Activated T-cell treated with anti-CD3 and anti-CD28 coated beads, Interleukin-2, amount 50 U/mL, for 72 hours (primary cell): ENCODE measurements around the gene EOLA1. TPM values are rescaled to one million over a fixed set of nuclear protein-coding genes. Genes with fewer than 3 reads are reported as not detected.
"Not testable (repeated sequence)": the region's sequence is repeated elsewhere in the genome, so short reads cannot be mapped to it uniquely, and the experiment has no call there.

ENCODE experiments used
- ATAC-seq, 2 donors: fragments of 150-1000 bp; cut with Tn5 transposase; replicated peaks in 1 of 2; 2 replicates each; pipeline ENCODE4 v1.10.0; 2021; ENCODE audit warnings: moderate library complexity in 2 of 2, mild to moderate bottlenecking in 1 of 2
- DNase-seq, 2 donors: peaks; one replicate each; pipeline ENCODE4 v3.0.0; 2021 to 2022; ENCODE audit warnings: mixed read lengths in 1 of 2
- H3K27ac Mint-ChIP-seq: one replicate; pipeline ENCODE4 v1.8.0; 2022; ENCODE audit warnings: mild to moderate bottlenecking, moderate library complexity, mixed read lengths
- H3K27me3 Mint-ChIP-seq: one replicate; pipeline ENCODE4 v1.8.0; 2022; ENCODE audit warnings: low read depth, mixed read lengths
- H3K36me3 Mint-ChIP-seq, 2 donors: one replicate each; pipeline ENCODE4 v1.8.0; 2022; ENCODE audit warnings: mixed read lengths in 2 of 2, mild to moderate bottlenecking in 1 of 2; ENCODE audit not compliant: insufficient read depth in 2 of 2
- H3K4me1 Mint-ChIP-seq: one replicate; pipeline ENCODE4 v1.8.0; 2022; ENCODE audit warnings: low read depth, mixed read lengths
- H3K4me3 Mint-ChIP-seq, 2 donors: one replicate each; pipeline ENCODE4 v1.8.0; 2022; ENCODE audit warnings: mild to moderate bottlenecking in 2 of 2, mixed read lengths in 2 of 2, moderate library complexity in 2 of 2
- H3K9me3 Mint-ChIP-seq, 2 donors: one replicate each; pipeline ENCODE4 v1.8.0; 2022; ENCODE audit warnings: mixed read lengths in 2 of 2
- total RNA-seq, 2 donors: library from RNA; stranded (reverse); gene quantifications; one replicate each; pipeline ENCODE4 v1.2.3, GENCODE V29; 2022

Gene EOLA1
- 10 to 100 TPM; 26.7 to 28.1 TPM for total RNA-seq

- no peaks in the 10 kb centered on the region for H3K9me3 Mint-ChIP-seq
- peak; percentile 83 to 84 for ATAC-seq
- peaks cover 1 to 2% of the 10 kb centered on the region in 2 donors for H3K36me3 Mint-ChIP-seq
- peaks cover 6% of the 10 kb centered on the region for H3K4me1 Mint-ChIP-seq
- H3K4me3 Mint-ChIP-seq: peak within 1 kb of the TSS; percentile 95 to 96
- peaks cover 4% of the 10 kb centered on the region for H3K27me3 Mint-ChIP-seq
- peak within 1 kb of the TSS; percentile 91 for H3K27ac Mint-ChIP-seq
- DNase-seq: peak; percentile 86 to 89
These were observed at the start of gene EOLA1 for GRCh38 chrX:149540621-149541520. Gene EOLA1 (plus strand): TSS chrX:149541012. CDS start chrX:149545631, 4,619 bp downstream.

GRCh38 chrX:149491812-149492211 is 49.0 kb upstream of the EOLA1 start:
- Mint-ChIP-seq H3K9me3 (no peaks in the 10 kb centered on the region), H3K4me3 (no peak overlapping the region), H3K36me3 (peaks cover 4 to 11% of the 10 kb centered on the region in 2 donors), H3K27me3 (peaks cover 12% of the 10 kb centered on the region), H3K27ac (no peak overlapping the region), H3K4me1 (peaks cover 4% of the 10 kb centered on the region)
- ATAC-seq (no peak), DNase-seq (no peak)

- DNase-seq (no peak), ATAC-seq (no peak)
- no peak overlapping the region for H3K4me3 Mint-ChIP-seq
- H3K9me3 Mint-ChIP-seq: no peaks in the 10 kb centered on the region
- H3K4me1 Mint-ChIP-seq: peaks cover 4% of the 10 kb centered on the region
- H3K27me3 Mint-ChIP-seq: peaks cover 18% of the 10 kb centered on the region
- no peak overlapping the region for H3K27ac Mint-ChIP-seq
- peaks cover 5 to 9% of the 10 kb centered on the region in 2 donors for H3K36me3 Mint-ChIP-seq
These were observed 46.9 kb upstream of the EOLA1 start for GRCh38 chrX:149493567-149494562.

- H3K9me3 Mint-ChIP-seq: no peaks in the 10 kb centered on the region
- peaks cover 5 to 11% of the 10 kb centered on the region in 2 donors for H3K36me3 Mint-ChIP-seq
- no peak for ATAC-seq
- H3K4me3 Mint-ChIP-seq: no peak overlapping the region
- DNase-seq: no peak
- H3K27ac Mint-ChIP-seq: no peak overlapping the region
- H3K27me3 Mint-ChIP-seq: peaks cover 18% of the 10 kb centered on the region
- peaks cover 8% of the 10 kb centered on the region for H3K4me1 Mint-ChIP-seq
These were observed 45.8 kb upstream of the EOLA1 start for GRCh38 chrX:149494844-149495565.

- Mint-ChIP-seq H3K4me3 (no peak overlapping the region), H3K27ac (no peak overlapping the region)
These were observed 45.2 kb upstream of the EOLA1 start for GRCh38 chrX:149495573-149496071.

GRCh38 chrX:149497054-149497453 is 43.8 kb upstream of the EOLA1 start:
- H3K9me3 Mint-ChIP-seq: no peaks in the 10 kb centered on the region
- H3K4me1 Mint-ChIP-seq: peaks cover 28% of the 10 kb centered on the region
- no peak overlapping the region for H3K27ac Mint-ChIP-seq
- peaks cover 11% of the 10 kb centered on the region for H3K27me3 Mint-ChIP-seq
- peaks cover 7 to 8% of the 10 kb centered on the region in 2 donors for H3K36me3 Mint-ChIP-seq
- H3K4me3 Mint-ChIP-seq: no peak overlapping the region
- DNase-seq: no peak
- no peak for ATAC-seq

More at GRCh38 chrX:149495573-149496071, 45.2 kb upstream of the EOLA1 start:
- ATAC-seq (no peak), DNase-seq (no peak)
- peaks cover 13% of the 10 kb centered on the region for H3K27me3 Mint-ChIP-seq
- H3K9me3 Mint-ChIP-seq: no peaks in the 10 kb centered on the region
- peaks cover 14% of the 10 kb centered on the region for H3K4me1 Mint-ChIP-seq
- peaks cover 5 to 8% of the 10 kb centered on the region in 2 donors for H3K36me3 Mint-ChIP-seq

DNA sequence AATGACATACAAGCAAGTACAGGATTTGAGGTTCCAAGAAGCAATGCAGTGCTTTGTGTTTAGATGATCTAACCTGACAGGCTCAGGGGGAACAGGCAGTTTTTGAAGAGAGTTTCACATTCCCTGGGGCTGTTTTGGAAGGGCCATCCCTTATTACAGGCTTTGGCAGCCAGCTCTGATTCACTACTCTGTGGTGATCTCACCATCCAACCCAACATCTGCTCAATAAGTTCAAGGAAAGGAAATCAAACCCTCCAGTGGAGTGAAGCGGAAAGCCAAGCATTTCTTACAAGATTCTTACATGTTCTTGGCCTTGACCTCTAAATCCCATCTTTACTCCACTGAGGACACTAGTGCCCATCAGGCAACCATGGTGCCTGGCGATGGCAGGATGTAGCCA is 43.2 kb upstream of the EOLA1 start:
- peaks cover 11% of the 10 kb centered on the region for H3K27me3 Mint-ChIP-seq
- ATAC-seq (no peak), DNase-seq (no peak)
- no peaks in the 10 kb centered on the region for H3K9me3 Mint-ChIP-seq
- no peak overlapping the region for H3K27ac Mint-ChIP-seq
- peaks cover 7 to 8% of the 10 kb centered on the region in 2 donors for H3K36me3 Mint-ChIP-seq
- H3K4me1 Mint-ChIP-seq: peaks cover 34% of the 10 kb centered on the region
- H3K4me3 Mint-ChIP-seq: no peak overlapping the region

DNA sequence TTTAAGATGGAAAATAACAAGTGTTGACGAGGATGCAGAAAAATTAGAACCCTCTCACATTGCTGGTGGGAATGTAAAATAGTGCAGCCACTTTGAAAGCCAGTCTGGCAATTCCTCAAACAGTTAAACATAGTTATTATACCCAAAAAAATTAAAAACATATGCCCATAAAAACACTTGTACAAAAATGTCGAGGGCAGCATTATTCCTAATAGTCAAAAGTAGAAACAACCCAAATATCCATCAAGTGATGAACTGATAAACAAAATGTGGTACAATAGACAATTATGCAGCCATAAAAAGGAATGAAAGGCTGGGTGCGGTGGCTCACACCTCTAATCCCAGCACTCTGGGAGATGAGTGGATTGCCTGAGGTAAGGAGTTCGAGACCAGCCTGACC is 42.0 kb upstream of the EOLA1 start:
- no peak overlapping the region for H3K4me3 Mint-ChIP-seq
- ATAC-seq (no peak), DNase-seq (no peak)
- no peak overlapping the region for H3K27ac Mint-ChIP-seq
- H3K36me3 Mint-ChIP-seq: peaks cover 7 to 8% of the 10 kb centered on the region in 2 donors
- peaks cover 11% of the 10 kb centered on the region for H3K27me3 Mint-ChIP-seq
- H3K4me1 Mint-ChIP-seq: peaks cover 40% of the 10 kb centered on the region
- no peaks in the 10 kb centered on the region for H3K9me3 Mint-ChIP-seq

DNA sequence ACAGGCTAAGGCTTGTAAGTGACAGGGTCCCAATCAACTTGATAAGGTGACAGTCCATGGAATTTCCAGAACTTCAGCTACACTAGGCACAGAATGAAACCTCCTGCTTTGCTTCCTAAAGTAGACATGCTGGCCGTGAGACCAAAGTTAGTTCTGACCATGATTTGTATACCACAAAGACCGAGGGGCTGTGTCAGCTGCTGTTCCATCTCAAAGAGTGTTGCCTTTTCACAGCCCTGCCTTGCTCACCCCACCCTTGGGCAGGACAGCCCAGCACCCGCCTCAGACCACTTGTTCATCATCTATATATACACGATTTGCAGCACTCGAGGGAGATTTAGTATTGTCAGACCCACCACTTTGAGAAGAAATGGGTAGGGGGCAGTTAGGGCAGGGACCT is 41.0 kb upstream of the EOLA1 start:
- Mint-ChIP-seq H3K4me1 (peaks cover 50% of the 10 kb centered on the region), H3K27ac (no peak overlapping the region), H3K4me3 (no peak overlapping the region), H3K9me3 (no peaks in the 10 kb centered on the region), H3K27me3 (peaks cover 20% of the 10 kb centered on the region), H3K36me3 (peaks cover 10 to 11% of the 10 kb centered on the region in 2 donors)
- ATAC-seq: no peak
- DNase-seq: no peak

GRCh38 chrX:149502923-149503322 is 37.9 kb upstream of the EOLA1 start:
- peaks cover 53% of the 10 kb centered on the region for H3K4me1 Mint-ChIP-seq
- H3K36me3 Mint-ChIP-seq, DNase-seq, H3K9me3 Mint-ChIP-seq, ATAC-seq: not testable (repeated sequence)
- H3K27ac Mint-ChIP-seq: peak overlapping the region; percentile 54
- peak overlapping the region; percentile 32 to 61 for H3K4me3 Mint-ChIP-seq
- H3K27me3 Mint-ChIP-seq: peaks cover 13% of the 10 kb centered on the region

DNA sequence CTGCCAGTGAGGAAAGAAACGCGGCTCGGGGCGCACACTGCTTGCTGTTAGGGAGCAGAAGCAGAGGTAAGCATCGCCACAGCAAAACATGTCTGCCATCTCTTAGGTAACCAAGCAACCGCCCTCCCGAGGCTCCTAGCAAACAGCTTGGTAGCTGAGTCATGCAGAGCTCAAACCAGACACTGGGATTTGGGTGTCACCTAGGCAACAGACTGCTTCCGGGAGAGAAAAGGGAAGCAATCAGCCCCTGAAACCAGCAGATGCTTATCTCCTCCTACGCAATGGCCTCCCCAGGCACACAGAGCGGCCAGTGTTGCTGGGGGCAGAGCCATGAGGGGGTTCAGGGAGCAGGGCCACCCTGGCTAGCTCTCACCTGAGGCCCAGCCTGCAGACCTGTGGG is 37.4 kb upstream of the EOLA1 start:
- ATAC-seq (peak; percentile 73 to 74), DNase-seq (peak; percentile 55 to 70)
- H3K27ac Mint-ChIP-seq, H3K9me3 Mint-ChIP-seq, H3K36me3 Mint-ChIP-seq: not testable (repeated sequence)
- H3K4me1 Mint-ChIP-seq: peaks cover 53% of the 10 kb centered on the region
- H3K4me3 Mint-ChIP-seq: peak overlapping the region; percentile 85 to 92
- H3K27me3 Mint-ChIP-seq: peaks cover 11% of the 10 kb centered on the region

DNA sequence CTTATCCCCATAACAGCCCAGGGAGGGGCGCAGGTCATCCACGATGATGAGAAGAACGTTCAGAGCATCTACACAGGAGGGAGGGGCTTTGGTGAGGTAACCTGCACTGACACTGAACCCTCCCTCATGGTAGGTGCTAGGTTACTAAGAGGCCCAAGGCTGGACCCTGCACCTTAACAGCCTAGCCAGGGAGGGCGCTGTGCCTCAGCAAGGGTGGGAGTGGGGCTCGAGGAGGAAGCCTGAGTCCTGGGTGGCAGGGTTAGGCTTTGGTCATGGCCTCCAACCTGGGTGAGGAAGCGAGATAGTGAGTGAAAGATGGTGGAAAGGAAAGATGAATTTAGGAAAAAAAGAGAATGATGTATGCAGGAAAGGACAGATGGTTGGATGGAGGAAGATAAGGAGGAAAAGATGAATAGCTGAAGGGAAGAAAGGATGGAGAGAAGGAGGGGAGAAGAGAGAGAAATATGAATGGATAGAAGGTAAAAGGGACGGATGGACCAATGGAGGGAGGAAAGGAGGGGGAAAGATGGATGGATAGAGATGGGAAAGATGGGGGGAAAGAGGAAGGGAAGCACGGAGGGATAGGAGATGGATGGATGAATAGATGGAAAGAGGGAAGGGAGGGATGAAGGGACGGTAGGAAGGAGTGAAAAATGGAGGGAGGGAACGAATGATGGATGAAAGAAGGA is 36.4 kb upstream of the EOLA1 start:
- Mint-ChIP-seq H3K4me1 (peaks cover 53% of the 10 kb centered on the region), H3K27ac (peak overlapping the region; percentile 92), H3K9me3 (no peaks in the 10 kb centered on the region), H3K4me3 (peak overlapping the region; percentile 85 to 92), H3K27me3 (peaks cover 11% of the 10 kb centered on the region), H3K36me3 (peaks cover 3 to 7% of the 10 kb centered on the region in 2 donors)
- ATAC-seq (peak; percentile 59 to 71), DNase-seq (peak; percentile 75 to 78)
